BJ (cell line): ENCODE data around the gene OCSTAMP. TPM values are rescaled to one million over a fixed set of nuclear protein-coding genes. Genes with fewer than 3 reads are reported as not detected.

Source experiments
- CTCF ChIA-PET: fragments of 350-600 bp; formaldehyde crosslinking; extraction: SDS; loops from one replicate; lab custom pipeline; 2021; ENCODE audit warnings: antibody characterized with exemption, inconsistent platforms; lab: Yijun Ruan, JAX
- POLR2A ChIA-PET: fragments of 300-600 bp; sonication (Branson Sonifier 250); formaldehyde crosslinking; extraction: SDS; loops from one replicate; lab custom pipeline; 2021; ENCODE audit warnings: antibody characterized with exemption; lab: Charles Lee
- DNase-seq: peaks from one replicate; pipeline ENCODE4 v3.0.0-alpha.2; 2011; ENCODE audit warnings: low read depth
- H3K27me3 ChIP-seq: 2 replicates; pipeline ENCODE4 v1.6.0; 2011; ENCODE audit warnings: low read length; ENCODE audit not compliant: control insufficient read depth, insufficient read depth
- H3K36me3 ChIP-seq: 2 replicates; pipeline ENCODE4 v1.5.1; 2011; ENCODE audit warnings: low read length; ENCODE audit not compliant: control insufficient read depth, insufficient read depth
- H3K4me3 ChIP-seq: 2 replicates; pipeline ENCODE4 v1.5.1; 2011; ENCODE audit warnings: low read depth, mild to moderate bottlenecking, control low read depth, low read length
- polyA plus RNA-seq: library from polyadenylated mRNA; depleted of rRNA; stranded (reverse); fragments of >200 nt; gene quantifications from 2 replicates; pipeline ENCODE4 v1.2.3, GENCODE V29; 2011
- TF ChIP-seq, protein P1 (sequence below): IDR thresholded peaks from 2 replicates; pipeline ENCODE4 v1.5.1; 2011; ENCODE audit warnings: low read depth, mild to moderate bottlenecking, control low read depth, inconsistent platforms, low read length, moderate library complexity; ENCODE audit not compliant: insufficient read depth

OCSTAMP gene
- polyA plus RNA-seq, 1 experiment = not detected

DNA sequence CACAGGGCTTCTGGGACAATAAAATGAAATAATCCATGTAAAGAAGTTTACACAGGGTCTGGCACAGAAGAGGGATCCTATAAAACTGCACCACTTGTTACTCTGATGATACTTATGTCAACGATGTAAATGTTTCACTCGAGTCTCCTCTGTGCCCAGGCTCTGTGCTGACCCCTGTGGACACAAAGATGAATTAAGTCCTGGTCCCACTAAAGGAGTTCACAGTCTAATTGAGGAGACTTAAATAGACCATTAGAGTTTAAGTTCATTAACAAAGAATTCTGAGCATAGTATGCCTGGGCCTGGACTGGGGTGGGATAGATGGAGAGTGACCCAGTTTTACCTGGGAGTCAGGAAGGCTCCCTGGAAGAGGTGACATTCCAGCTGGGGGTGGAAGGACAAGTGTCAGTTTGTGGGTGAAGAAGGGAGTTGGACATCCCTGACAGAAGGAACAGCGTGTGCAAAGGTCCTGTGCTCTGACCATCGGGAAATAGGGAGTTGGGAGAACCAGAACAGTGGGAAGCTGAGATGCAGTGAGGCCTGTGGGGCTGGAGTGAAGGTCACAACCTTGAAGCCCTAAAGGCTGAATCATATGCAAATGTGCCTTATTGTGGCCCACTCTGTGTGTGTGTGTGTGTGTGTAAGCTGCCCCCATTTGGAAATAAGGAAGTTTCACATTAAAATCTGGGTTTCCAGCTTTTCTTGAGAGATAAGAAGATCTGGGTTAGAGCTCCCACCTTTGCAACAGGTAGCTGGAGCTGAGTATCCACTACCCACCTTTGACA is 1.1 kb downstream of the OCSTAMP start:
- H3K36me3 ChIP-seq = no peaks in the 10 kb centered on the region
- no peak overlapping the region for H3K4me3 ChIP-seq
- CTCF ChIA-PET = interaction anchor here (0.6 to 6.3 kb wide), 3 partner anchors 9 to 29 kb away, joined by 3 to 33 read pairs (median 7); no protein-coding TSS in a partner anchor
- TF ChIP-seq, protein P1, sequence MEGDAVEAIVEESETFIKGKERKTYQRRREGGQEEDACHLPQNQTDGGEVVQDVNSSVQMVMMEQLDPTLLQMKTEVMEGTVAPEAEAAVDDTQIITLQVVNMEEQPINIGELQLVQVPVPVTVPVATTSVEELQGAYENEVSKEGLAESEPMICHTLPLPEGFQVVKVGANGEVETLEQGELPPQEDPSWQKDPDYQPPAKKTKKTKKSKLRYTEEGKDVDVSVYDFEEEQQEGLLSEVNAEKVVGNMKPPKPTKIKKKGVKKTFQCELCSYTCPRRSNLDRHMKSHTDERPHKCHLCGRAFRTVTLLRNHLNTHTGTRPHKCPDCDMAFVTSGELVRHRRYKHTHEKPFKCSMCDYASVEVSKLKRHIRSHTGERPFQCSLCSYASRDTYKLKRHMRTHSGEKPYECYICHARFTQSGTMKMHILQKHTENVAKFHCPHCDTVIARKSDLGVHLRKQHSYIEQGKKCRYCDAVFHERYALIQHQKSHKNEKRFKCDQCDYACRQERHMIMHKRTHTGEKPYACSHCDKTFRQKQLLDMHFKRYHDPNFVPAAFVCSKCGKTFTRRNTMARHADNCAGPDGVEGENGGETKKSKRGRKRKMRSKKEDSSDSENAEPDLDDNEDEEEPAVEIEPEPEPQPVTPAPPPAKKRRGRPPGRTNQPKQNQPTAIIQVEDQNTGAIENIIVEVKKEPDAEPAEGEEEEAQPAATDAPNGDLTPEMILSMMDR = no peak
- H3K27me3 ChIP-seq = no peaks in the 10 kb centered on the region
- DNase-seq = no peak
- POLR2A ChIA-PET = no interaction called here

DNA sequence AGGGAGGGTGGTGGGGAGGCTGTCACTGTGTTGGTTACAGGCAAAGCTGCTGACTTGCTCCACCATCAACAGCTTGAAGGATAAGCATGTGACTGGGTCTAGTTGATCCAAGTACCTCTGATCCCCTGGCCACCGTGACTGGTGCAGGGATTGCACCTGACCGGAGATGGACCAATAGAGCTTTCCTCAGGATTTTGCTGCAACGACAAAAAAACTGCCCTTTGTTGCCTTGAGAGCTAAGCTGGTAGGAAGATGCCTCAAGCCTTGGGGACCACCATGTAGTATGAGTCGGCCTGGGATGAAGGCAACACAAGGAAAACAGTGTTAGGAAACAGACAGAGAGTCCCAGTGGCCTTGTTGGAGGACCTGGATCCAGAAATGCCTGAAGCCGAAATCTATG is 1.8 kb downstream of the OCSTAMP start:
- POLR2A ChIA-PET = no interaction called here
- TF ChIP-seq, protein P1 = no peak
- no peak for DNase-seq
- CTCF ChIA-PET = interaction anchor here (0.6 to 6.3 kb wide), 3 partner anchors 8 to 29 kb away, joined by 3 to 33 read pairs (median 7); no protein-coding TSS in a partner anchor
- Histone ChIP-seq H3K4me3 (no peak overlapping the region), H3K36me3 (no peaks in the 10 kb centered on the region), H3K27me3 (no peaks in the 10 kb centered on the region; the same call in 1 of the 2 replicates)

DNA sequence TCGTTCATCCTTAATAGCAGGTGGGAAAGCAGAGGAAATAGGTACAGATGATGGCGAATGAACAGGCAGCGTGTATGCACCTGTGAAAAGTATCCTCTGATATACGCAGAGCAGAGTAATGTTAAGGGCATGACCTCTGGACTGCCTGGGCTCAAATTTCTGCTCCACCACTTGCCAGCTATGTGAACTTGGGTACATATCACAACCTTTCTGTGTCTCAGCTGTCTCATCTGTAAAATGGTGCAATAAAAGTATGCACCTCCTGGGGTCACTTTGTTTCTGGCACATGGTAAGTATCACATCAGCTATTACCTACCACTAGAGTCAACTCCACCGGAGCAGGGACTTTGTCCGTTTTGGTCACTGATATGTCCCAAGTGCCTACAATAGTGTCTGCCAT is 2.5 kb downstream of the OCSTAMP start:
- TF ChIP-seq, protein P1 = no peak
- no peak for DNase-seq
- ChIA-PET POLR2A (no interaction called here), CTCF (interaction anchor here (1.1 to 6.3 kb wide), 2 partner anchors 9 to 14 kb away, joined by 3 to 33 read pairs; no protein-coding TSS in a partner anchor)
- Histone ChIP-seq H3K4me3 (no peak overlapping the region), H3K27me3 (no peaks in the 10 kb centered on the region; the same call in 1 of the 2 replicates), H3K36me3 (no peaks in the 10 kb centered on the region)

DNA sequence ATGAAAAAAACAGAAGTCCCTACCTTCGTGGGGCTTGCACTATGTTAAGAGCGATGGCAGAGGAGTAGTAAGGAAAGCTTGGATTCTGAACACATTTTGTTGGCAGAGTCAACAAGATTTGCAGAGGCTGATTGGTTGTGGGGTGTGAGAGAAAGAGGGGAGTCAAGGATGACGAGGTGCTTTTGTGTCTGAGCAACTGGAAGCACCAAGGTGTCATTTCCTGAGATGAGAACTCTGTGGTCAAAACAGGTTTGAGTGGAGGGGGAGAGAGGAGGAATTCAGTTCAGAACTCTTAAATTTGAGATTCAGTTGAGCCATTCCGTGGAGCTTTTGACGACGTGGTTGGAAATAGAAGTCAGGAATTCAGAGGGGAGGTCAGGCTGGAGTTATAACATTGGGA is 3.5 kb downstream of the OCSTAMP start:
- no peak for DNase-seq
- H3K27me3 ChIP-seq = peaks cover 5% of the 10 kb centered on the region
- ChIA-PET POLR2A (no interaction called here), CTCF (interaction anchor here (1.1 kb wide), 1 partner anchor 10 kb away, joined by 3 read pairs; no protein-coding TSS in a partner anchor)
- no peak overlapping the region for H3K4me3 ChIP-seq
- H3K36me3 ChIP-seq = no peaks in the 10 kb centered on the region
- TF ChIP-seq, protein P1 = no peak

DNA sequence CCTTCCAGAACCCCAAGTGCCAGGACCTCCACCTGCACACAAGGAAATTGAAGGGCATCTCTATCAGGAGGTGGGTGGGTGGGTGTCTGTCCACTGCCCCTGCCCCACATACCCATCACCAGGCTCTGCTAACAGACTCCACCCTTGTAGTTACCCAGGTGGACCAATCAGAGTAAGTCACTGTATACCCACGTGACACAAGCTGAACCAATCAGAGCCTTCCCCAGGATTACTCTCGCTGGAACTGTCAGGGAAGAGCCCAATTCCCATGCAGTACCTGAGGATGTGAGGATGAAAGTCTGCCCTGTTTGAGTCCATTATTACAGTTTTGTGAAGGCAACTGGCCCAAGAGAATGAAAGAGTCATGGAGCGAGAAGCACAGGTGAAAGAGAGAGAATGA is 4.2 kb downstream of the OCSTAMP start:
- no peak overlapping the region for H3K4me3 ChIP-seq
- no peaks in the 10 kb centered on the region for H3K36me3 ChIP-seq
- H3K27me3 ChIP-seq = peaks cover 5% of the 10 kb centered on the region
- ChIA-PET CTCF (no interaction called here), POLR2A (no interaction called here)
- TF ChIP-seq, protein P1 = no peak
- DNase-seq = no peak
